Measurements from ENCODE around the gene DHRS3.
"Not testable (repeated sequence)": the region's sequence is repeated elsewhere in the genome, so short reads cannot be mapped to it uniquely, and the experiment has no call there.

The DHRS3 gene

DNA sequence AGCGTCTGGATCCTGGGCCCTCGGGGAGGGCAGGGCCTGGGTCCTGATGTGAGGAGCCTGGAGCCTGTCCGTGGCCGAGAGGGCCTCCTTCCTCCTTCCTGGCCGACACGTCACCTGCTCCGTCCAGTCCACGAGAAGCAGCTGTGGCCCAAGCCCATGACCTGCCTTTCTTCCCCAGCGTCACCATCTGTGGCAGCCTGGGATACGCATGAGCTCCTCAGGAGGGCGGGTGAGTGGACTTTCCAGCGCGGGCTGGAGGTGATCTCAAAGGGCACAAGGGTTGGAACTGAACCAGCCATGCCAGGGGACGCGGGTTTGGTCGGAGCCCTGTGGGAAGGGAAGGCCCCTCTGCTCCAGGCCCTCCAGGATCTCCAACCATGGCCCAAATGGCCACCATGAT is 90.4 kb downstream of the DHRS3 start:
- Histone ChIP-seq H2BK5ac (ENCODE audit: low read depth, low read length, poor library complexity, severe bottlenecking) (no peak overlapping the region), H4K91ac (ENCODE audit: low read length) (no peak overlapping the region), H4K8ac (ENCODE audit: low read length) (no peak overlapping the region), H3K36me3 (ENCODE audit: control insufficient read depth in 1 of 2, insufficient read depth in 2 of 2, low read depth in 1 of 2, low read length in 2 of 2) (no peaks in the 10 kb centered on the region), H3K14ac (ENCODE audit: low read length in 2 of 2) (no peak overlapping the region), H3K27ac (ENCODE audit: low read length, poor library complexity, severe bottlenecking) (no peak overlapping the region), H3K79me1 (replicated peaks; ENCODE audit: low read length, poor library complexity, severe bottlenecking) (no peaks in the 10 kb centered on the region), H2BK12ac (ENCODE audit: low read length in 2 of 2) (no peak overlapping the region), H3K4me1 (ENCODE audit: control insufficient read depth, insufficient read depth, low read depth, low read length) (no peaks in the 10 kb centered on the region), H3K9me3 (ENCODE audit: control insufficient read depth, low read length) (no peaks in the 10 kb centered on the region), H2AFZ (ENCODE audit: low read depth, low read length) (no peak overlapping the region), H3K9ac (ENCODE audit: low read length) (no peak overlapping the region), H2BK15ac (ENCODE audit: low read depth, poor library complexity, severe bottlenecking) (no peak overlapping the region), H3K23ac (ENCODE audit: low read length in 2 of 2) (no peak overlapping the region), H3K4me2 (ENCODE audit: low read length, poor library complexity, severe bottlenecking) (no peak overlapping the region), H2BK120ac (ENCODE audit: low read depth, low read length) (no peak overlapping the region), H3K4me3 (ENCODE audit: insufficient read depth in 1 of 2, low read depth in 1 of 2, low read length in 2 of 2) (no peak overlapping the region), H2AK5ac (ENCODE audit: low read length, severe bottlenecking) (no peak overlapping the region), H3K4ac (ENCODE audit: low read depth in 1 of 2, low read length in 2 of 2) (no peak overlapping the region), H3K27me3 (ENCODE audit: control insufficient read depth in 1 of 2, insufficient read depth in 1 of 2, low read length in 2 of 2) (no peaks in the 10 kb centered on the region), H3K18ac (ENCODE audit: low read depth in 1 of 2, low read length in 2 of 2) (no peak overlapping the region)
- 96% methylated on average over 16 of the region's 16 CpGs for WGBS
- no peak for DNase-seq

GRCh38 chr1:12525311-12526181 is 92.5 kb downstream of the DHRS3 start:
- no peak overlapping the region for H3K4ac ChIP-seq (ENCODE audit: low read depth in 1 of 2, low read length in 2 of 2)
- no peak overlapping the region for H4K8ac ChIP-seq (ENCODE audit: low read length)
- H3K36me3 ChIP-seq (ENCODE audit: control insufficient read depth in 1 of 2, insufficient read depth in 2 of 2, low read depth in 1 of 2, low read length in 2 of 2), result no peaks in the 10 kb centered on the region
- H2BK15ac ChIP-seq (ENCODE audit: low read depth, poor library complexity, severe bottlenecking), result no peak overlapping the region
- H3K27ac ChIP-seq (ENCODE audit: low read length, poor library complexity, severe bottlenecking), result no peak overlapping the region
- H3K4me1 ChIP-seq (ENCODE audit: control insufficient read depth, insufficient read depth, low read depth, low read length), result no peaks in the 10 kb centered on the region
- H2BK120ac ChIP-seq (ENCODE audit: low read depth, low read length), result no peak overlapping the region
- 88% methylated on average over 11 of the region's 13 CpGs for WGBS
- peaks cover 0 to 3% of the 10 kb centered on the region in 2 experiments for H3K27me3 ChIP-seq (ENCODE audit: control insufficient read depth in 1 of 2, insufficient read depth in 1 of 2, low read length in 2 of 2)
- H2BK5ac ChIP-seq (ENCODE audit: low read depth, low read length, poor library complexity, severe bottlenecking), result no peak overlapping the region
- peak overlapping the region; percentile 41 for H3K9ac ChIP-seq (ENCODE audit: low read length)
- no peak for DNase-seq
- H3K18ac ChIP-seq (ENCODE audit: low read depth in 1 of 2, low read length in 2 of 2), result no peak overlapping the region
- H3K9me3 ChIP-seq (ENCODE audit: control insufficient read depth, low read length), result no peaks in the 10 kb centered on the region
- H2AFZ ChIP-seq (ENCODE audit: low read depth, low read length), result no peak overlapping the region
- H4K91ac ChIP-seq (ENCODE audit: low read length), result no peak overlapping the region
- no peak overlapping the region for H3K4me3 ChIP-seq (ENCODE audit: insufficient read depth in 1 of 2, low read depth in 1 of 2, low read length in 2 of 2)
- H3K14ac ChIP-seq (ENCODE audit: low read length in 2 of 2), result no peak overlapping the region
- H2AK5ac ChIP-seq (ENCODE audit: low read length, severe bottlenecking), result no peak overlapping the region
- no peak overlapping the region for H3K4me2 ChIP-seq (ENCODE audit: low read length, poor library complexity, severe bottlenecking)
- H2BK12ac ChIP-seq (ENCODE audit: low read length in 2 of 2), result no peak overlapping the region
- no peaks in the 10 kb centered on the region for H3K79me1 ChIP-seq (replicated peaks; ENCODE audit: low read length, poor library complexity, severe bottlenecking)
- H3K23ac ChIP-seq (ENCODE audit: low read length in 2 of 2), result no peak overlapping the region

- Histone ChIP-seq H4K8ac (ENCODE audit: low read length) (no peak overlapping the region), H4K91ac (ENCODE audit: low read length) (no peak overlapping the region)
Observed at GRCh38 chr1:12524266-12524665, 93.7 kb downstream of the DHRS3 start.

GRCh38 chr1:12522780-12523179 is 95.2 kb downstream of the DHRS3 start:
- not testable (repeated sequence) for H3K27ac ChIP-seq (ENCODE audit: low read length, poor library complexity, severe bottlenecking); H3K4me3 ChIP-seq (ENCODE audit: insufficient read depth in 1 of 2, low read depth in 1 of 2, low read length in 2 of 2); H2BK12ac ChIP-seq (ENCODE audit: low read length in 2 of 2); H3K4me1 ChIP-seq (ENCODE audit: control insufficient read depth, insufficient read depth, low read depth, low read length); H3K79me1 ChIP-seq (replicated peaks; ENCODE audit: low read length, poor library complexity, severe bottlenecking); H3K9me3 ChIP-seq (ENCODE audit: control insufficient read depth, low read length); DNase-seq; H4K91ac ChIP-seq (ENCODE audit: low read length); H2BK5ac ChIP-seq (ENCODE audit: low read depth, low read length, poor library complexity, severe bottlenecking); H3K18ac ChIP-seq (ENCODE audit: low read depth in 1 of 2, low read length in 2 of 2); H3K4ac ChIP-seq (ENCODE audit: low read depth in 1 of 2, low read length in 2 of 2); H3K9ac ChIP-seq (ENCODE audit: low read length); H2BK15ac ChIP-seq (ENCODE audit: low read depth, poor library complexity, severe bottlenecking); H2AFZ ChIP-seq (ENCODE audit: low read depth, low read length); H3K23ac ChIP-seq (ENCODE audit: low read length in 2 of 2); H3K36me3 ChIP-seq (ENCODE audit: control insufficient read depth in 1 of 2, insufficient read depth in 2 of 2, low read depth in 1 of 2, low read length in 2 of 2); H3K27me3 ChIP-seq (ENCODE audit: control insufficient read depth in 1 of 2, insufficient read depth in 1 of 2, low read length in 2 of 2); H3K4me2 ChIP-seq (ENCODE audit: low read length, poor library complexity, severe bottlenecking); H4K8ac ChIP-seq (ENCODE audit: low read length); H2BK120ac ChIP-seq (ENCODE audit: low read depth, low read length); H3K14ac ChIP-seq (ENCODE audit: low read length in 2 of 2); H2AK5ac ChIP-seq (ENCODE audit: low read length, severe bottlenecking)
- WGBS, result 96% methylated on average over 5 of the region's 9 CpGs

More at GRCh38 chr1:12524266-12524665, 93.7 kb downstream of the DHRS3 start:
- WGBS, result 100% methylated on average over 2 of the region's 2 CpGs
- H2BK120ac ChIP-seq (ENCODE audit: low read depth, low read length), result no peak overlapping the region
- peaks cover 9% of the 10 kb centered on the region in 2 experiments for H3K27me3 ChIP-seq (ENCODE audit: control insufficient read depth in 1 of 2, insufficient read depth in 1 of 2, low read length in 2 of 2)
- H3K9ac ChIP-seq (ENCODE audit: low read length), result no peak overlapping the region
- H2AK5ac ChIP-seq (ENCODE audit: low read length, severe bottlenecking), result no peak overlapping the region
- H2AFZ ChIP-seq (ENCODE audit: low read depth, low read length), result no peak overlapping the region
- H3K4ac ChIP-seq (ENCODE audit: low read depth in 1 of 2, low read length in 2 of 2), result no peak overlapping the region
- no peak overlapping the region for H3K4me2 ChIP-seq (ENCODE audit: low read length, poor library complexity, severe bottlenecking)
- no peak overlapping the region for H3K4me3 ChIP-seq (ENCODE audit: insufficient read depth in 1 of 2, low read depth in 1 of 2, low read length in 2 of 2)
- H2BK5ac ChIP-seq (ENCODE audit: low read depth, low read length, poor library complexity, severe bottlenecking), result no peak overlapping the region
- DNase-seq, result no peak
- H3K36me3 ChIP-seq (ENCODE audit: control insufficient read depth in 1 of 2, insufficient read depth in 2 of 2, low read depth in 1 of 2, low read length in 2 of 2), result no peaks in the 10 kb centered on the region
- H3K23ac ChIP-seq (ENCODE audit: low read length in 2 of 2), result no peak overlapping the region
- H3K27ac ChIP-seq (ENCODE audit: low read length, poor library complexity, severe bottlenecking), result no peak overlapping the region
- no peaks in the 10 kb centered on the region for H3K79me1 ChIP-seq (replicated peaks; ENCODE audit: low read length, poor library complexity, severe bottlenecking)
- no peak overlapping the region for H2BK15ac ChIP-seq (ENCODE audit: low read depth, poor library complexity, severe bottlenecking)
- no peaks in the 10 kb centered on the region for H3K9me3 ChIP-seq (ENCODE audit: control insufficient read depth, low read length)
- H3K18ac ChIP-seq (ENCODE audit: low read depth in 1 of 2, low read length in 2 of 2), result no peak overlapping the region
- no peaks in the 10 kb centered on the region for H3K4me1 ChIP-seq (ENCODE audit: control insufficient read depth, insufficient read depth, low read depth, low read length)
- no peak overlapping the region for H2BK12ac ChIP-seq (ENCODE audit: low read length in 2 of 2)
- no peak overlapping the region for H3K14ac ChIP-seq (ENCODE audit: low read length in 2 of 2)
